GM18951 (cell line): ENCODE results near the gene OBI1.

Source experiments
- POLR2A ChIP-seq: IDR thresholded peaks from 4 replicates; pipeline ENCODE4 v1.6.1; 2011; ENCODE audit warnings: mild to moderate bottlenecking; ENCODE audit not compliant: insufficient read length, insufficient read depth; ENCODE audit errors: extremely low read depth
- in situ Hi-C: fragments of 300-500 bp; cut with MboI; formaldehyde crosslinking; loops from one replicate; pipeline ENCODE4 v1.12.0; 2022; ENCODE audit warnings: low sequenced_read_pairs, mixed read lengths, inconsistent platforms; ENCODE audit not compliant: unreplicated experiment

OBI1 gene

GRCh38 chr13:78596736-78597601 is 62.0 kb downstream of the OBI1 start:
- TF ChIP-seq POLR2A: no peak
- in situ Hi-C loops: no loop called here

- in situ Hi-C loops: no loop called here
- no peak for TF ChIP-seq POLR2A
These were observed 62.6 kb downstream of the OBI1 start for GRCh38 chr13:78596399-78596735.

- in situ Hi-C loops: no loop called here
- no peak for TF ChIP-seq POLR2A
These were observed 63.2 kb downstream of the OBI1 start for GRCh38 chr13:78595495-78596398.

GRCh38 chr13:78594456-78594975 is 64.4 kb downstream of the OBI1 start:
- in situ Hi-C loops: no loop called here
- TF ChIP-seq POLR2A: no peak

- in situ Hi-C loops: no loop called here
- no peak for TF ChIP-seq POLR2A
These were observed 65.1 kb downstream of the OBI1 start for GRCh38 chr13:78593652-78594455.

GRCh38 chr13:78593129-78593528 is 65.8 kb downstream of the OBI1 start:
- no peak for TF ChIP-seq POLR2A
- in situ Hi-C loops: no loop called here

- TF ChIP-seq POLR2A: no peak
- in situ Hi-C loops: no loop called here
These were observed 66.4 kb downstream of the OBI1 start for GRCh38 chr13:78592584-78592983.

- in situ Hi-C loops: no loop called here
- TF ChIP-seq POLR2A: no peak
These were observed 69.7 kb downstream of the OBI1 start for GRCh38 chr13:78589206-78589605.

- in situ Hi-C loops: no loop called here
These were observed 71.6 kb downstream of the OBI1 start for GRCh38 chr13:78587395-78587794.

GRCh38 chr13:78586706-78587105 is 72.2 kb downstream of the OBI1 start:
- in situ Hi-C loops: no loop called here
- TF ChIP-seq POLR2A: no peak

More at GRCh38 chr13:78587395-78587794, 71.6 kb downstream of the OBI1 start:
- TF ChIP-seq POLR2A: no peak

- in situ Hi-C loops: no loop called here
- no peak for TF ChIP-seq POLR2A
These were observed 82.7 kb downstream of the OBI1 start for GRCh38 chr13:78576261-78576660.

GRCh38 chr13:78572459-78572858 is 86.5 kb downstream of the OBI1 start:
- in situ Hi-C loops: no loop called here
- no peak for TF ChIP-seq POLR2A

GRCh38 chr13:78569029-78569428 is 89.9 kb downstream of the OBI1 start:
- in situ Hi-C loops: no loop called here
- TF ChIP-seq POLR2A: no peak
